Epidermal melanocyte (primary cell): ENCODE measurements around the gene CXCR6.
A peak's percentile ranks its signal among the peaks of the same experiment; 100 is the strongest.

Experiments
- DNase-seq: peaks from one replicate; pipeline ENCODE4 v3.0.0; 2011; ENCODE audit warnings: low spot score; ENCODE audit not compliant: insufficient read length

The CXCR6 gene

DNA sequence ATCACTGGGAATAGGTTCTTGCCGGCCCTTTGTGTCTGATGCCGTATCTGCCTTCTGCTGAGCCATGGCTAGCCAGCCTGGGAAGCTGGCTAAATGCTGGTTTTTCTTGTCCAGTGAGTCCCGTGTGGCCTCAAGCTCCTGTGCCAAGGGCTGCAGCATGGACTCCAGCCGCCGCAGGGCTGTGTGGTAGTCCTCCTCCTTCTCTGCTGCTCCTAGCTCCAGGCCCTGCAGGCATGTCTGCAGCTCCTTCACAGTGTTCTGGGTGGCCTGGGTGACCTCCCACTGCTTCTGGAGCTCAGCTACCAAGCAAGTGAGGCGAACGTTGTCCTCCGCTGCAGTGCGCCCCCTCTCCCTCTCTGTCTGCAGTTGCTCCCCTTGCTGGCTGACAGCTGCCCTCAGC lies 24.9 kb downstream of the CXCR6 start:
- no peak for DNase-seq

DNA sequence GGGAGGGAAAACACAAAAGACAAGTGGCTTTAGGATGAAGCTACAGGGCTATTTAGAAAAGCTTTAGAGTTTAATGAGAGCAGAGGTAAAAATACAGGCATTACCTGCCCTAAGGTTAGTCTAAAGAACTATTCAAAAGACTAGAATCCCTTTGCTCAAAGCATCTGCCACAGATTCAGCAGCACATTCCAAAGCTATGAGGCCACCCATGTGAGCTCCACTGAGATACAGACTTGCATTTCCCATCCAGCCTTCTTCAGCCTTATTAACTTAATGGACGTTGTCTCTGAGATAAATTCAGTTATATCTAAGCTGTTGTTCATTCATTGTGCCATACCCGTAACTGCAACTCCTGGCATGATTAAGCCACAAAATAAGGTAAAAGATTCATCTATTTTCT lies 25.4 kb downstream of the CXCR6 start:
- DNase-seq, result no peak

DNA sequence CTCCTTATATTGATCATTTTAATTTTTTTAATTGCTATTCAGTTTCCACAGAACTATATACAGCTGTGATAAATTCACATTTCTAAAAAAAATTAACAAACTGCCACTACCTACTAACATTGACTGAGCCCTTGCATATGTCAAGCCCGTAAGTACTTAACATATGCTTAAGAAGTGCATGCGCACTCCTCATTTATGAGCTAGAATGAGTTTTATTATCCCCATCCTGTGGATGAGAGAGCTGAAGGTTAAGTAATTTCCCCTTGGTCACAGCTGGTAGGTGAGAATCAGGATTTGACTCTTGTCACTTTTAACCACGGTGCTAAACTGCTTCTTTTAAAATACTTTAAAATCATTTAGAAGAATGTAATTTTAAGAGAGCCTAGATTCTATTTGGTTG lies 25.9 kb downstream of the CXCR6 start:
- no peak for DNase-seq

DNA sequence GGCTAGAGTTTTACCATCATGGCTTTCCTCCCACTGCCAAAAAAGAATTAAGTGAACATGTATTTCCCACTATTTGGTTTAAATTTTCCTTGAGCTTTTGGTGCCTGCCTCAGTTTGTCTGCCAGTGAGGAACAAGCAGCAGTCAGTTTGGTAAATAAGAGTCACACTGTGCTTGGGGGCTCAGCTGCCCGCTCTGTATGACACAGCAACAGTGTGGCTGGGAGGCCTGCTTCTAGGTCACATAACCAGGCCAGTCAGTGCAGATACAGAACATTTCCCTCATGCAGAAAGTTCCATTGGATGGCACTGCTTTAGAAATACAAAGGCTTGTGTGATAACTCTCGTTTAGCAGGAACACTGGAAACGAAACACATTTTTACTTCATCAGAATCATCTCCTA lies 26.7 kb downstream of the CXCR6 start:
- DNase-seq, result no peak

DNA sequence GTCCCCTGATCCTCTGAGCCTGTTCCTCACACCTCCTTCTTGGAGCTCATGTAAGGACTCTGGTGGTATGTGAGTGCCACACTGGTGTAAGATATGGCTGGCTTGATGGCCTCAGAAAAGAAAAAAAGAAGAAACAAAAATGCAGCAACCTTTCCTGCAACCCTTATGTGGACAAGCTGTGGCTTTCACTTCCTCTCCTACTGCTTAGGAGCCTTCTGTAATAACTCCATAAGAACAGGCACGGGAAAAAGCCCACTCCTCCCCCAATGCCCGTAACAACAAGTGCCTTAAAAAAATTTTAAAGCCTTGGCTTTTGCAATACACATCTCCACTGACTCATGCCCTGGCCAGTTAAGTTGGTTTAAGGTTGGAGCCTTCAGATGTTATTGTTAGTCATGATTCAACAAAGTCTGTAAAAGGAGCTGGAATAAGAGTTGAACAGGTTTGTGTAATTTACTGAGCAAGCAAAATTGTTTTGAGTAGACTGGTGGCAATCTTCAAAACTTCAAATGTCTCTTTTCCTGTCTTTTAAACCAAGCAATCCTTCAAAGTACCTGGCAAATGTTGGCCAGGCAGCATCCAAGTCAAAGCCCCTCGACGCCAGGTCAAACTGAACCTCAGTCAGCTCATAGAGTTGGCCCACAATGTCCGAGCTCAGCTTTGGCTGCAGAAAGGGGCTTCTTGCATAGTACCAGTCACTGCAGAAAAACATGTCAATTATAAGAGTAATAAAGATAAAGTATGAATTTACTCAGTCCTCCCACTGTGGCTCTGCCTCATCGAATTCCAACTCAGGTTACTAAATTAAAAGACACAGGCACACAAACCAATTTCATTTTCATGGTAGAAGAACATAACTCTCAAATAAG lies 29.5 kb downstream of the CXCR6 start:
- no peak for DNase-seq

DNA sequence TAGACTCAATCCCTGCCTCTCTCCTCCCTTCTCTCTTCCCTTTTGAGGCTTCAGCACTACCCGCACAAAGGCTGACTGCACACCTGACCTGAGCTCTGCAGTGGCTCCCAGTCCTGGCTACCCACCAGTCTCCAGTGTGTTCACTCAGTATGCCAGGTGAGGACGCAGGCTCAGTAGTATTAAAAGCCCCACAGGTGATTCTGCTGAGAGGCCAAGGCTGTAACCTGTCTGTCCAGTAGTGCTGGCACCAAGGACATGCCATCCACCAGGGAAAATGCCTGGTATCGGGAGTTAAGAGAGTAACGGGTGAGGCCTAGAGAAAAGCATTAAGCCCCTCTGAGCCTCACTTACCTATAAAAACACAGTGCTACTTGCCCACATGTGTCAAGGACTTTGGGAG lies 31.4 kb downstream of the CXCR6 start:
- no peak for DNase-seq

DNA sequence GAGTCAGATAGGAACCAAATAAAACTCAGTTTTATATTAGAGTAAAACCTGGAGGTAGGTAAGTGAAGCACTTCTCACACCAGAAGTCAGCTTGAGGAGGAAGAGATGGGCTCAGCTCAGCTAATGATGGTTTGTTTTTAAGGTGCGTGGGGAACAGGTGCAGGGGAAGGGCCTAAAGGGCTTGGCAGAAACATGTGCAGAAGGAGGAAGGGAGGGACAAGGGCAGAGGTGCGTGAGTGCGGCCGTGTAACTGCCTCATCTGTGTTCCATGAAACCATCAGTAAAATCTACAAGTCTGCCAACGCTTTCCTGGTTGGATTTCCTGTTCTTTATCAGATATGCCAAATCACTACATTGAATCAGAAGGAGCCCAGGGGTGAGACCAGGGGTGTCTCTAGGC lies 32.4 kb downstream of the CXCR6 start:
- DNase-seq, result no peak

DNA sequence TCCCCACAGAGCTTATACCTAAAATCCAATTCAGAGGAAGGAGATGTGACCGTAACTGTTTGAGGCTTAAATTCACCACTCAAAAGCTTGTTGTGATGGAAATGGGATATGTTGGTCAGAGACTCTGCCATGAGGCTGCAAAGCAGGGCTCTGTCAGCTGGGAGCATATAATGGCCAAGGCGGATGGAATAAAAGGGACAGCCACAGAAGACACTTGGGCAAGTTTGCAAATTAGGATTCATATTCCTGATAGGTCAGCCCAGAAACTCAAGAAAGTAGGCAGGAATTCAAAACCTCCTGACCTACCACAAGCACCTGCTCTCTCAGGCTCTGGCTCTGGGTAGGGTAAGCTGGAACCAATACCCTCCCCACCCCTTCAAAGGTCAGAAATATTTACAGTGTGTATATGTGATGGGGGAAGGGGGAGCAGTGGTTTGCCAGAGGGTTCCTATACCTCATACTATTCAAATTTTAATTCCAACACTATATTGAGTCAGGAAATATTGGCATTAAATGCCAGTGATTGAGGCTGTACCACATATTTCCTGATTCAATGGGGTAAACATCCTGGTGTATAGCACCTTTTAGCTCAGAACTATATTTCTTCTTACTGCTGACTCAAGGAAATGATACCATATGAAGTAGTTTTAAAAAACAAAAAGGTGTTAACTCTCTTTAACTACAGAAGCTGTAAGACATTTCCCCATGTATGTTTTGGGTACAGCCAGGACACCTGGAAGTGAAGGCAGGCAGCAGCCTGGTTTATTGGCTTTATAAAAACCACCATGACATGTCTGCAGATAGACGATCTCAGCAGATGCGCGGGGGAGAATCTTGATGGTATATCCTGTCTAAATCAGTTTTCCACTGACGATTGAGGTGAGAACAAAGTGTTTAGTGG lies 33.2 kb downstream of the CXCR6 start:
- DNase-seq, result no peak

DNA sequence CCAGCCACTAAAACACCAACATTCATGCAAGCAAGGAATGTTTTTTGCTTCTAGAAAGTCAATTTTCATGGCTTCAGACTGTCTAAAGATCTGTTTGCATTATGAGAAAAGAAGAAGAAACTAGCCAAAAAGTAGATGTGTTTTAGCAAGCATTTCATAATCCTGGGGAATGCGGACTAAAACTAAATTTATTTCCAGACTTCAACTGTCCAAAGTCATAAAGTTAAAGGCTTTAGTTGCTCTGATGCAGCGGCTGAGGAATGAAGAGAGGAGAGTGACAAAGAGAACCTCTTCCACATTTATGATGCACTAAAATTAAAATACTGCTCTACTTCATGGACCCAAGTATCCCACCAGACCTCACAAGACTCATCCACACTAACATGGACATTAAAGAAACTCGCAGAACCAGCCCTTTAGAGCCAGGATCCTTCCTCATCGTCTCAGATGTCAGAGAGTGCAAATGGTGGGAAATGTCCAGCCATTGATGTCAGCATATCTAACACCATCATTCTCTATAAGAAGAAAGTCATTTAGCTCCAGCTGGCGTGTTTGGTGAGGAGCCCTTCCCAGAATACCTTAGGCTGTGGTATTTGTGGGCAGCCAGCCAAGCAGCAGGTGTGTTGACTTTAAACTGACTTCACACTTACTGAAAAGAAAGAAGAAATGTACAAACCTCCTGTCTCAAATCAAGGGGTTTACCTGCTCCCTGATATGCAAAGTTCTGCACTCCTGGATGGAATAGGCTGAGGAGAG lies 34.9 kb downstream of the CXCR6 start:
- no peak for DNase-seq

DNA sequence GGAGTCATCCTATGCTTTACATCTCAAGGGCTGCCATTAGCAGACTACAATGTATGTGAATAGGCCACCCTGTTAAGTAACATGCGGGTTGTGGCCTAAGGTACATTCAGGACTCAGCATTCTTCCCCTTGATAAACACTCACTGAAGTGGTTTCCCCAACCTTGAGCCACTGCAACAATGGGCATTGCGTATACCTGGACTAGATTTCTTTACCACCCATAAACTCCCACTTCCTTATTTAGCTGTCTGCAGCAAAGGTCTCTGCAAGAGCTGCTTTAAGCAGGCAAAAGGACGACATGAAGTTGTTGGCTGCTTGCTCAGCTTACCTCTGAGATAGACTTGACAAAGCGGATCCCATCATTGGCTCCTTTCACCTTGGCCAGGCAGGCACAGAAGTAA lies 36.1 kb downstream of the CXCR6 start:
- DNase-seq, result no peak

DNA sequence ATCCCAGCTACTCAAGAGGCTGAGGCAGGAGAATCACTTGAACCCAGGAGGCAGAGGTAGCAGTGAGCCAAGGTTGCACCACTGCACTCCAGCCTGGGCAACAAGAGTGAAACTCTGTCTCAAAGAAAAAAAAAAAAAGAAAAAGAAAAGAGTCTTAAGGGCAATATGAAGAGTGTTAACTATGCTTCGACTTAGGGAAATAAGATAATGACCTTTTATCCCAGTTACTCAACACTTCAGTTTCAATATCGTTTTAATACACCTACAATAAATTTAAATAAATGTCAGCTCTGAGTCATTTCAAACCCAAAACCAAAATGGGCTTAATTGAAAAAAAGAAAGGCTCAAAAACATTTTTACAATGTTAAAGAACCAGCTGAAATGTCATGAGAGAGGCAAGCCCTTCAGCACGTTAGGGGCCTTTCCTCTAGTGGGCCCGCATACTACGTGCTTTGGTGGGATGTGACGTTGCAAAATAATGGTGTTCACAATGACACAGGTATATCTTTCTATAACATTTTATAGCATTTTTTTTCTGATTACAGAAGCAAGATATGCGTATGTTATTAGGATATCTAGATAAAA lies 37.1 kb downstream of the CXCR6 start:
- no peak for DNase-seq

DNA sequence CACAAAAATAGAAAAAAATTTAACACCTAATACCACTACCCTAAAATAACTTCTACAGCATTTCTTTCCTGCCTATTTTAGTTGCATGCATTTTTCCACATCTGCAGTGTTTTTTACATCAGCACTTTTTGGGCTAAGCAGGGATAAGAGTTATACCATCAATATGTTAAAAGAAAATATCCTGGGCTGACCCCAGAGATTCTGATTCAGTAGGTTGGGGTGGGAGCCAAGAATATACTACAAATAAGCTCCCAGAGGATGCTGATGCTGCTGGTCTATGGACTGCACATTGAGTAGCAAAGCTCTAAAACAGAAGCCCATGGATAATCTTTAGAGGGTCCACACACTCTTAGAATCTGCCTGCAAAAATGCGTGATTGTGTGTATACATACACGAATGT lies 37.6 kb downstream of the CXCR6 start:
- no peak for DNase-seq

DNA sequence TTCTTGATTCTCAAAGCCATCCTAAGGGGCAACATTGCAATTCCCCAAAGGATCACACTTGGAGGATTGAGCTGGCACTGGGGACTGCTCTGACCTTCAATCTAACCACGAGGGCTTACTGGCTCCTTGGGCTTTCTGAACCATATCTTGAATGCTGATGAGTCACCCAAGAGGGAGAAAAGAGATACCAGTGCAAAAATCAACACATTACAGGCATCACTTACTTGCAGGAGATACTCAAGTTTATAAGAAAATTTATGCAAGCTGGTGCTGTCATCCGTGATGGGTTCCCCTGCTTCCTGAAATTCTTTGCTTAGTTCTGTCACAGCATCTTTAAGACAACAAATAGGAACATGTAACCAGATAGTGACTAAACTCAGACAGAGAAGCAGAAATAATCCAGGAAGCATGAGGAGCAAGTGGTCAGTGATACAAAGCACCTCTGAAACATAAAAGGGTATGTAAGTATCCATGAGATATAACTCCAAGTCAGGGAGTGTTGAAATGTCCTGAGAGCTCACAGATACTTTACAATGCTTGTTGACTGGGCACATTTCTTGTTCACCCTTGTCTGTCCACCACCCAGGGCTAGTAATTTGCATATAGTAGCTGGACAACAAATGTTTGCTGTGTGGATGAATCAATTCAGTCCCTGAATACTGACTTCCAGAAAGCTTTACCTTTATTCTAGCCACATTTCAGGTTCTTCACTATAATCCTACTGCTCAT lies 38.2 kb downstream of the CXCR6 start:
- no peak for DNase-seq

DNA sequence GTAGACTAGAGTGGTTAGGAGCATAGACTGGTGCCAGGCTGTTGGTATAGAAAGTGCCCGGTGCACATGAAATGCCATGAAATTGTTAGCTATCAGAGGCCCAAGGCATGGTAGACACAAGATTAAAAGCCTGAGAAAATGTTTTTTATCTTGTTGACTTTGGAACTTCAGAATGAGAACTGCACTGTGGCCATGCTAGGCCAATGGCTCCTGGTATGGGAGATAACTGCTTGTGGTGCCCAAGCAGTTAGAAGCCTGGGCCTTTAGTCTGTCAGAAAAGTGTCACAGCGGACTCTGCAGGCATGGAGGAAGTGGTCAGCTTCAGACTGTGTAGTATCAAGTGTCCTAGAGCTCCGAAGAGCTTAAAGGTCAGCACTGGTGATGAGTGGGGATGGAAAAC lies 40.5 kb downstream of the CXCR6 start:
- DNase-seq, result no peak

DNA sequence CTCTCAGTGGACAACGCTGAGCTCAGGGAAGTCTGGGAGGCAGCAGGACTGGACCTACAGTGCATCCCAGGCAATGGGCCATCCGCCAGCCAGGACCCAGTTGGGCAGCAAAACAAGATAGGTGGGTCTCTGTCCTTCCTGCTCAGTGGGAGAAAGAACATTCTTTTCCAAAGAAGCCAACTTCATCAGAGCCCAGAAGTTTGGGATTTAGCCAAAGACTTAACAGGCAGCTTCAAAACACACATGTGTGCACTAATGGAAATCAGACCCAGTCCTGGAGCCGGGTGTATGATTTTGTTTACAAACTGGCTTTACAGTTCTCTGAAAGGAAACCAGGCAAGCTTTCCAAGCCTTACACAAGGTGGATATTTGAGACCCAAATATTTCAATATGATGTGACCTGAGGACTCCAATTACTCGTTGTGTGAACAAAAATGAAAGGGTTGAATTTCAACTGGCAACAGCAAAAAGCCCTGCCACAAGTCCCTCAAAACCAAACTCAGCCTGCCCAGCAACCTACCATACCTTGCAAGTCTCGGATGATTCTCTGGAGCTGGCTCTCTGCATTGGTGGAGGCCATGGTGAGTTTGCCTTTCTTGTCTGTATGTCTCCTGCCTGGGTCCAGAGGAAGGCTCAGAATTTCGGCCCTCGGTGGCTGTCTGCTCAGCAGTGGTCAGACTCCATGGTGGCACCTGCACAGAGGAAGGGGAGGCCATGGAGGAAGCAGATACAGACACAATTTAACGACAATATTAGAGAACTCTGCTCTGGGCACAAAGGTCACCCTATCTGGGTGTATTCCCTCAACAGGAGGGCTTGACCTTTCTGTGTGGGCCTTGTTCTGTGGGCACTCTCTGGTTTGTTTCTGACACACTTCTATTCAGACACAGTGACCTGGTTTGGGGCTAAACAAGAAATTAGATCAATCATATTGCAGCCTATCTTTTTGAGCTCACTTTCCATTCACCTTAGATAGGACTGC lies 41.4 kb downstream of the CXCR6 start:
- peak; percentile 45 for DNase-seq

DNA sequence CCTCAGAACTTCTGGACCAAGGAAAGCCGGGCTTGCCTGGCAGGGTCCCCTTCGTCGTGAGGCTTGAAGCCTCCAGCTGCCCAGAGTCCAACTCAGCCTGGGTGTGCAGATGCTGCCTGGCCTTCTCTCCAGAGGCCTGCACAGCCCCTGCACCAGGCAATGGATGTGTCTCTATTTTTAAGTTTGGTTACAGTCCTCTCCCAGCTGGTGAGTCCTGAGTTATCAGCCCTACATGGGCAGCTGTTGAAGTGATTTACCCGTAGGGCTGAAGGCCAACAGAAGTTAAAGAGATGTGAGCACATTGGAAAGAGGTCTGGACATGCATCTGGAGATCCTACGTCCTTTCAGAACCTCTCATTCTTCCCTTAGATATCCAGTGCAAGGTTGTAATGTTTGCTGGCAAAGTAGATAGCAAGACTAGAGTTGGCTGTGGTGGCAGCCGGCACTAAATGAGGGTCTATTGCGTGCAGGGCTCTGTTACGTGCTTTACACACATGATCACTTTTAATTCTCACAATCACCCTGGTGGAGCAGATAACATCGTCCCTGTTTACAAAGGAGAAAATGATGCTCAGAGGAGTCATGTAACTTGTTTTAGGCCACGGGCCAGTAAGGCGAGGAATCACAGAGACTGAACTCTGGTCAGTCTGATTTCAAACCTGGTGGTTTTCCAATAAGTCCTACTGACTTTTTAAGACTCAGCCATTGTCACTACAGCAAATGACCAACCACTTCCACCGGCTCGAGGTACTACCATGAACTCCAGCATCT lies 42.5 kb downstream of the CXCR6 start:
- DNase-seq, result no peak

DNA sequence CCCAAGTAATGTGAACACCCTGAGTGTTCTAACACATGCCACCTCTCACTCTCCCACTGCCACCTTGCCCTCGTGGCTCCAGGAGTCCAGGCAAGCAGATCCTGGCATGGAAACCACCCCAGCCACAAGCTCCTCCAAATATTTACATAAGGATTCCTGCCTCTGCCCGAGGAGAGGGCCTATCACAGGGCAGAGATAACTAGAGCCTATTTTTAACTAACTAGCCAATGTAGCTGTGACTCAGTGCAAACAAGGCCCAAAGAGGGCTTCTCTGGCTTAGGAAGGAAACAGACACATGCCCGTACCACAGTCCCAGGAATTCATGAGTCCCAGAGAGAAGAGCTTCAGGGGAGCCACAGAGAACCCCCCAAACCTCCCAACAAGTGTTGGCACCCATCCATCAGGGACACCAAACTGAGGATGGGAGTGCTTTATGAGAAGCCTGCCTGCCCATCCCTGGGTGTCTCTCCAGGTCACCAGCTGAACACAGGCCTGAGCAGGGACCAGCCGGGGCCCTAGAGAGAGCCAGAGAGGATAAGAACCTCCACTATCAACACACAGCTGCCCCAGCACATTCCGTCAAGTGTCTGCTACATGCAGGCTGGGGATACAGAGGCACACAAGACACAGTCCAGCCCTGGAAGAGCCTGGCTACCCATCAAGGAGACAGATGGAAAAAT lies 43.2 kb downstream of the CXCR6 start:
- no peak for DNase-seq
